Omental fat pad (tissue), 4 donors: ENCODE measurements around the gene FRMD4A. TPM values are rescaled to one million over a fixed set of nuclear protein-coding genes. Genes with fewer than 3 reads are reported as not detected.
A peak's percentile ranks its signal among the peaks of the same experiment; 100 is the strongest.
"Not testable (repeated sequence)": the region's sequence is repeated elsewhere in the genome, so short reads cannot be mapped to it uniquely, and the experiment has no call there.

ENCODE experiments used
- ATAC-seq: fragments of 150-250 bp; one replicate; pipeline ENCODE4 v1.9.1; 2016; ENCODE audit warnings: mild to moderate bottlenecking, moderate library complexity; ENCODE audit not compliant: low FRiP score
- DNase-seq: peaks from one replicate; pipeline ENCODE4 v3.0.0-alpha.2; 2019; ENCODE audit warnings: low spot score
- total RNA-seq, 4 donors: library from RNA; depleted of rRNA; stranded (reverse); fragments of >200 nt; gene quantifications; one replicate each; pipeline ENCODE4 v1.1.0, GENCODE V29; 2016
- TF ChIP-seq, protein P1 (sequence below), 3 donors: fragments of 450-650 bp; IDR thresholded peaks; one replicate each; pipeline ENCODE4 v1.5.1; 2016 to 2017; ENCODE audit warnings: antibody characterized with exemption in 3 of 3, mild to moderate bottlenecking in 3 of 3, moderate library complexity in 2 of 3

The FRMD4A gene
- total RNA-seq, 4 donors from 2014 or later = 66.8 to 119 (median 81.6) TPM

DNA sequence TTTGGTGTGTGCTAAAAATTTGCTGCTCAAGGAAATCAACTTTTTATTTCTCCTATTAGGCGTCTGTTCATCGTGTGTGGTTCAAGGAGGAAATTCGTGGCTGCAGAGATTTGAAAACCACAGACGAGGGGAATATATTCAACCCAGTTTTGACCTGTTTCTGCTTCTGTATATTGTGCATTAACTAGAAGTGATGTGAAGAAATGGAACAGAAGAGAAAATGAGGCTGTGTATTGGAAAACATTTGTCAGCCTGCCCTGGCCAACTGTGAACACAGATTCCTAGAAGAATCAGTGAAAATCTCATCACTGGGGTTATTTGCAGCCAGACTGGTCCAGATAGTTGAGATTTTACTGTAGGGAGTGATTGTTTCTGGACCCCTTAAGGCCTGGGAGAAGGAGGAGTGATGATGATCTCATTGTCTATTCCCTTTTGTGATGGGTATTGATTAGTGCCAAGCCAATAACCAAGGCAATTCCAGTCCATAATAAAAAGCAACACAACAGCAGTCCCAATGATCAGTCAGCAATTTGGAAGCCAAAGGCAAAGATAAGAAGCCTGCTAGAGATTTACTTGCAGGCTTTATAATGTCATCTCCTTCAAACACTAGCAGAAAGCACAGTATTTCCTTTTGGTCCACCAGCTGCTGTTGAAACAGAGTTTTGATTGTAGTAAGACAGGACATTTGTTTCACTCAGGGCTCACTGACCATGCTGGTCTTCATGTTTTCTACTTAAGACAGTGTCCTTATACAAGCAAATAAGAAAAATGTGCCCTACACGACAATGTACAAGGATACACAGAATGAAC lies 404.5 kb downstream of the FRMD4A start:
- no peak for DNase-seq
- TF ChIP-seq, protein P1, sequence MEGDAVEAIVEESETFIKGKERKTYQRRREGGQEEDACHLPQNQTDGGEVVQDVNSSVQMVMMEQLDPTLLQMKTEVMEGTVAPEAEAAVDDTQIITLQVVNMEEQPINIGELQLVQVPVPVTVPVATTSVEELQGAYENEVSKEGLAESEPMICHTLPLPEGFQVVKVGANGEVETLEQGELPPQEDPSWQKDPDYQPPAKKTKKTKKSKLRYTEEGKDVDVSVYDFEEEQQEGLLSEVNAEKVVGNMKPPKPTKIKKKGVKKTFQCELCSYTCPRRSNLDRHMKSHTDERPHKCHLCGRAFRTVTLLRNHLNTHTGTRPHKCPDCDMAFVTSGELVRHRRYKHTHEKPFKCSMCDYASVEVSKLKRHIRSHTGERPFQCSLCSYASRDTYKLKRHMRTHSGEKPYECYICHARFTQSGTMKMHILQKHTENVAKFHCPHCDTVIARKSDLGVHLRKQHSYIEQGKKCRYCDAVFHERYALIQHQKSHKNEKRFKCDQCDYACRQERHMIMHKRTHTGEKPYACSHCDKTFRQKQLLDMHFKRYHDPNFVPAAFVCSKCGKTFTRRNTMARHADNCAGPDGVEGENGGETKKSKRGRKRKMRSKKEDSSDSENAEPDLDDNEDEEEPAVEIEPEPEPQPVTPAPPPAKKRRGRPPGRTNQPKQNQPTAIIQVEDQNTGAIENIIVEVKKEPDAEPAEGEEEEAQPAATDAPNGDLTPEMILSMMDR (IDR thresholded peaks at IDR 0.05) = no peak
- ATAC-seq = no peak

DNA sequence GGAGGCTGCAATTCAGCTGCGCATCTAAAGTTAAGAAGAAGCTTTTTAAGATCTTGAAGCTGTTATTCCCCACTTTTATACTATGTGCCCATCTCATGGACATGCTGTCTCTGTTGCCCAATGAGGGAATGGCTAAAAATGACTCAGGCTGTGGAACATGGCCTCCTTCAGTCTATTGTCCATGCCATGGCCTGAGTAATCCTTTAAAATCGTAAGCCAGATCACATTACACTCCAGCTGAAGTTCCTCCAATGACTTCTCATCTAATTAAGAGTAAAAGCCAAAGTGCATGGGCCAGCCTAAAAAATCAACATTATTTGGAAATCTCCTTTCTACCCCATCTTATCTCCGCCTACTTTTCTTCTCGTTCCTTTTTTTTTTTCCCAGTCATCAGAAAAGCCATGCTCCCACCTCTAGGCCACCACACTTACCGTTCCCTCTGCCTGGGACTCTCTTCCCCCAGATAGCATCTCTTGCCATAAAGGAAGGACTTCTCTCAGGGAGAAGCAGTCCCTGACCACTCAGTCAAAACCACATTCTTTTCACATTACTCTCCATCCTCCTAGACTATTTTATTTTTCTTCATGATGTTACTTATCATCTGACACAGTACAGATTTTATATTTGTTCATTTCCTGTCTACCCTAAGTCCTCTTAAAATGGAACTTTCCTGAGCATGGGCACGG lies 406.5 kb downstream of the FRMD4A start:
- no peak for DNase-seq
- TF ChIP-seq, protein P1 (IDR thresholded peaks at IDR 0.05) = no peak
- ATAC-seq = peak; percentile 69

DNA sequence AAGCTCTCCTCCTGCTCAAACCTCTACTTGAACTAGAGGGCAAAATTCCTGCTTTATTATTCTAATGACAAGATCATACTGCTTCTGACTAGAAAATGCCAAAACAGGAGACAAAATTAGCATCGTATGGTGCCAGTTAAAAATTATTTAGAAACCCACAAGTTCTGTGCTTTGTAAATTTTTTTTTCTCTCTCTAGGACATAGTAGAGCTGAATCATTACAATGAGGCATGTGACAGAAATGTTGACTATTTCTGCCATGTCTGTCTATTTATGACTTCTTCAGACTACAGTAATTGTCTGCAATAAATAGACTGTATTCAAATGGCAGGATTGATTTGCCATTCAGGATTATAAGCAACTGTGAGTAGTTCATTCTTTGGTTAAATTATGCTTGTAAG lies 408.1 kb downstream of the FRMD4A start:
- DNase-seq = no peak
- no peak for ATAC-seq
- TF ChIP-seq, protein P1 (IDR thresholded peaks at IDR 0.05) = no peak

DNA sequence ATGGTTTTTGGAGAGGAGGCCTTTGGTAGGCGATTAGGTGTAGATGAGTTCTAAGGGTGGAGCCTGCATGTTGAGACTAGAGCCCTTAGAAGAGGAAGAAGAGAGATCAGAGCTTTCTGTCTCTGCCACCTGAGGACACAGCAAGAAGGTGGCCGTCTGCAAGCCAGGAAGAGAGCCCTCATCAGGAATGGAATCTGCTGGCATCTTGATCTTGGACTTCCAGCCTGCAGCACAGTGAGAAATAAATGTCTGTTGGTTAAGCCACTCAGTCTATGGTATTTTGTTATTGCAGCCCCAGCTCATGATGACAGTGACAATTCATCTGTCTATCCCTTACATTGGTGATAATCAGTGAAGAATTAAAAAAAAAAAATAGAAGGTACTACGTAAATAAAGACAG lies 408.8 kb downstream of the FRMD4A start:
- TF ChIP-seq, protein P1 (IDR thresholded peaks at IDR 0.05) = no peak
- no peak for DNase-seq
- no peak for ATAC-seq

DNA sequence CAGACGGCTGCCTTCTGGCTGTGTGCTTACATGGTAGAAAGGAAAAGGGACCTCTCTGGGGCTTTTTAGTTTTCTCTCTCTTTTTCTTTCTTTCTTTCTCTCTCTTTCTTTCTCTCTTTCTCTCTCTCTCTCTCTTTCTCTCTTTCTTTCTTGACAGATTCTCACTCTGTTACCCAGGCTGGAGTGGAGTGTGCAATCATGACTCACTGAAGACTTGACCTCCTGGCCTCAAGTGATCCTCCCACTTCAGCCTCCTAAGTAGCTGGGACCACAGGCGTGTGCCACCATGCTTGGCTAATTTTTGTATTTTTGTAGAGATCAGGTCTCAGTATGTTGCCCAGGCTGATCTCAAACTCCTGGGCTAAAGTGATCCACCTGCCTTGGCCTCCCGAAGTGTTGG lies 409.6 kb downstream of the FRMD4A start:
- not testable (repeated sequence) for ATAC-seq, DNase-seq

DNA sequence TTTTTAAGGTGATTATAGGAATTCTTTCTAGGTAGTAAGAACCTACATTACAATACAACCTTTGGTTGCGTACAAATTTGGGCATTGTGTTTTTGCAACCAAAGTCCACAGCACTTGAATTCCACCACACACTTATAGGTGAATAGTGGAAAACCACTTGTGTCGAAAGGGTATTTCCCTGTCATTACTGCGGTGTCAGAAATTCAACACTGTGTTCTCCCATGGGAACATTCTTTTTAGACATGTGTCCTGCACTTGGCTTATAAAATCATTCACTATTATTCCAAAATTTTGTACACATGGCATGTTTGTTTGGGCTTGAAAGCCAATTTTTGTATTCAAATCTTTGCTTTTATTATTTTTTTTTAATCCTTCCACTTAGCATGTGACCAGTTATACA lies 410.3 kb downstream of the FRMD4A start:
- TF ChIP-seq, protein P1 (IDR thresholded peaks at IDR 0.05) = no peak
- ATAC-seq (no peak), DNase-seq (no peak)

DNA sequence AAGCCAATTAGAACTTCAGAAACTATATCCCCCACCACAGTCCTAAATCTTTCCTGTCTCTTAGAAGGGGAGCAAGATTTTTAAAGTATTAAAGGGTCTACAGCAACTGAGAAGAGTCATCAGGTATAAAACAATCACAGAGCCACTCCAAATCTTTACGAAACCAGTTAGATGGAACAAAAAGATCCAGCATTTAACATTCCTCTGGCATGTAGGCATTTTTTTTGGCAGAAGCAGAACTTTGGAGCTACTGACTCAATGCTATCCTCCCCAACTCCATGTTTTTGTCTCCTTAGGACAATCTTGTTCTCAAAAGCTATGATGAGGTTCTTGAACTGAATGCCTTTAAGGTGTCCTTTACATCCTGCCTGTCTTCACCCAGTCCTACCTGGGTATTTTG lies 410.7 kb downstream of the FRMD4A start:
- ATAC-seq (no peak), DNase-seq (no peak)
- TF ChIP-seq, protein P1 (IDR thresholded peaks at IDR 0.05) = no peak
